Stimulated activated CD4-positive, alpha-beta T cell treated with anti-CD3 and anti-CD28 coated beads, Interleukin-15, amount 100 ng/mL, for 1 hour (primary cell): Measurements from ENCODE around the gene SMIM36.
"Not testable (repeated sequence)": the region's sequence is repeated elsewhere in the genome, so short reads cannot be mapped to it uniquely, and the experiment has no call there.

Experiments used
- DNase-seq, 2 donors: peaks; one replicate each; pipeline ENCODE4 v3.0.0-alpha.2; 2020; ENCODE audit warnings: low read depth in 1 of 2, low spot score in 1 of 2

SMIM36 gene

GRCh38 chr17:55435408-55435807, 75.8 kb downstream of the SMIM36 start:
- no peak for DNase-seq

- no peak for DNase-seq
Measured at GRCh38 chr17:55434721-55435120, 76.5 kb downstream of the SMIM36 start.

GRCh38 chr17:55433629-55434422, 77.4 kb downstream of the SMIM36 start:
- no peak for DNase-seq

GRCh38 chr17:55433029-55433628, 78.1 kb downstream of the SMIM36 start:
- no peak for DNase-seq

GRCh38 chr17:55432358-55433028, 78.8 kb downstream of the SMIM36 start:
- DNase-seq = no peak

- DNase-seq = not testable (repeated sequence)
Measured at GRCh38 chr17:55431914-55432313, 79.3 kb downstream of the SMIM36 start.

GRCh38 chr17:55430541-55431288, 80.5 kb downstream of the SMIM36 start:
- no peak for DNase-seq

GRCh38 chr17:55427587-55427882, 83.7 kb downstream of the SMIM36 start:
- DNase-seq = no peak

GRCh38 chr17:55426851-55427586, 84.2 kb downstream of the SMIM36 start:
- DNase-seq = no peak

GRCh38 chr17:55424893-55425540, 86.2 kb downstream of the SMIM36 start:
- DNase-seq = no peak

- DNase-seq = no peak
Measured at GRCh38 chr17:55423535-55423934, 87.7 kb downstream of the SMIM36 start.

GRCh38 chr17:55422828-55423164, 88.5 kb downstream of the SMIM36 start:
- not testable (repeated sequence) for DNase-seq

GRCh38 chr17:55421179-55421934, 89.9 kb downstream of the SMIM36 start, which contains the start of gene MMD:
TSS of gene MMD (minus strand) at chr17:55421835. CDS start at chr17:55421695, 140 bp downstream.
- peak in 1 of 2 donors; percentile 3 for DNase-seq

- peak; percentile 16 to 26 for DNase-seq
Measured at GRCh38 chr17:55420776-55421178, 90.5 kb downstream of the SMIM36 start.

GRCh38 chr17:55420067-55420775, 91.0 kb downstream of the SMIM36 start:
- no peak for DNase-seq

- DNase-seq = no peak
Measured at GRCh38 chr17:55418369-55419268, 92.6 kb downstream of the SMIM36 start.

GRCh38 chr17:55417411-55418268, 93.6 kb downstream of the SMIM36 start:
- DNase-seq = no peak
